Mucosa of descending colon (tissue), 3 donors: Measurements from ENCODE around the gene BCL11B. TPM values are rescaled to one million over a fixed set of nuclear protein-coding genes. Genes with fewer than 3 reads are reported as not detected.

Experiments used
- ATAC-seq: fragments of 200-7000 bp; cut with Tn5 transposase; one replicate; pipeline ENCODE4 v1.9.1; 2020; ENCODE audit warnings: mild to moderate bottlenecking, moderate library complexity
- DNase-seq, 3 donors: peaks; one replicate each; pipeline ENCODE4 v3.0.0-alpha.2; 2020
- H3K36me3 ChIP-seq: fragments of 200-600 bp; one replicate; pipeline ENCODE4 v1.8.0; 2021; ENCODE audit warnings: low read depth, mild to moderate bottlenecking
- H3K4me1 ChIP-seq: fragments of 200-600 bp; one replicate; pipeline ENCODE4 v1.8.0; 2021; ENCODE audit warnings: low read depth, mild to moderate bottlenecking
- H3K4me3 ChIP-seq: fragments of 200-600 bp; one replicate; pipeline ENCODE4 v1.8.0; 2021; ENCODE audit warnings: mild to moderate bottlenecking
- H3K9me3 ChIP-seq: fragments of 200-600 bp; one replicate; pipeline ENCODE4 v1.8.0; 2021; ENCODE audit warnings: mild to moderate bottlenecking
- intact Hi-C, 2 donors: fragments of 100-400 bp; cut with DNase I in 1 of 2; cut with micrococcal nuclease in 1 of 2; formaldehyde crosslinking; loops; one replicate each; pipeline versions ENCODE4 v1.11.0 to v1.11.1; 2022; cut with DNase I, micrococcal nuclease
- total RNA-seq, 3 donors: library from RNA; stranded (reverse); fragmentation: NEBNext Ultra II Directional in 2 of 3; extraction: Animal tissue kit (Norgen Biotek cat#: 25700) in 2 of 3; gene quantifications; one replicate each; pipeline versions ENCODE4 v1.2.1 to v1.2.4, GENCODE V29; 2021 to 2023
- TF ChIP-seq, protein P1 (sequence below): fragments of 200-600 bp; IDR thresholded peaks from one replicate; pipeline ENCODE4 v1.8.0; 2022; ENCODE audit warnings: antibody characterized with exemption, mild to moderate bottlenecking
- donor health status: DM: no; HTN: no; CAD: no; lungs with moderate emphysema.
- donor health status: DM: no; HTN: no; CAD: no.
- donor health status: DM: no; HTN: yes; CAD: no.

The BCL11B gene
- total RNA-seq, 3 donors from 2014 or later, result 2.5 to 5.6 (median 4.9) TPM

- intact Hi-C loops, result no loop called here
- Histone ChIP-seq H3K4me3 (no peak overlapping the region), H3K4me1 (no peaks in the 10 kb centered on the region), H3K36me3 (no peaks in the 10 kb centered on the region), H3K9me3 (no peaks in the 10 kb centered on the region)
- DNase-seq (peak in 2 of 3 donors; percentile 43 to 55), ATAC-seq (peak; percentile 70)
- TF ChIP-seq, protein P1, sequence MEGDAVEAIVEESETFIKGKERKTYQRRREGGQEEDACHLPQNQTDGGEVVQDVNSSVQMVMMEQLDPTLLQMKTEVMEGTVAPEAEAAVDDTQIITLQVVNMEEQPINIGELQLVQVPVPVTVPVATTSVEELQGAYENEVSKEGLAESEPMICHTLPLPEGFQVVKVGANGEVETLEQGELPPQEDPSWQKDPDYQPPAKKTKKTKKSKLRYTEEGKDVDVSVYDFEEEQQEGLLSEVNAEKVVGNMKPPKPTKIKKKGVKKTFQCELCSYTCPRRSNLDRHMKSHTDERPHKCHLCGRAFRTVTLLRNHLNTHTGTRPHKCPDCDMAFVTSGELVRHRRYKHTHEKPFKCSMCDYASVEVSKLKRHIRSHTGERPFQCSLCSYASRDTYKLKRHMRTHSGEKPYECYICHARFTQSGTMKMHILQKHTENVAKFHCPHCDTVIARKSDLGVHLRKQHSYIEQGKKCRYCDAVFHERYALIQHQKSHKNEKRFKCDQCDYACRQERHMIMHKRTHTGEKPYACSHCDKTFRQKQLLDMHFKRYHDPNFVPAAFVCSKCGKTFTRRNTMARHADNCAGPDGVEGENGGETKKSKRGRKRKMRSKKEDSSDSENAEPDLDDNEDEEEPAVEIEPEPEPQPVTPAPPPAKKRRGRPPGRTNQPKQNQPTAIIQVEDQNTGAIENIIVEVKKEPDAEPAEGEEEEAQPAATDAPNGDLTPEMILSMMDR, result no peak
Observed at GRCh38 chr14:99192028-99192621, 79.9 kb downstream of the BCL11B start.

- Histone ChIP-seq H3K36me3 (no peaks in the 10 kb centered on the region), H3K4me1 (no peaks in the 10 kb centered on the region), H3K4me3 (no peak overlapping the region), H3K9me3 (no peaks in the 10 kb centered on the region)
- intact Hi-C loops, result no loop called here
- TF ChIP-seq, protein P1, result no peak
- peak in 1 of 3 donors; percentile 54 for DNase-seq
- ATAC-seq, result peak; percentile 32
Observed at GRCh38 chr14:99191395-99192027, 80.5 kb downstream of the BCL11B start.

DNA sequence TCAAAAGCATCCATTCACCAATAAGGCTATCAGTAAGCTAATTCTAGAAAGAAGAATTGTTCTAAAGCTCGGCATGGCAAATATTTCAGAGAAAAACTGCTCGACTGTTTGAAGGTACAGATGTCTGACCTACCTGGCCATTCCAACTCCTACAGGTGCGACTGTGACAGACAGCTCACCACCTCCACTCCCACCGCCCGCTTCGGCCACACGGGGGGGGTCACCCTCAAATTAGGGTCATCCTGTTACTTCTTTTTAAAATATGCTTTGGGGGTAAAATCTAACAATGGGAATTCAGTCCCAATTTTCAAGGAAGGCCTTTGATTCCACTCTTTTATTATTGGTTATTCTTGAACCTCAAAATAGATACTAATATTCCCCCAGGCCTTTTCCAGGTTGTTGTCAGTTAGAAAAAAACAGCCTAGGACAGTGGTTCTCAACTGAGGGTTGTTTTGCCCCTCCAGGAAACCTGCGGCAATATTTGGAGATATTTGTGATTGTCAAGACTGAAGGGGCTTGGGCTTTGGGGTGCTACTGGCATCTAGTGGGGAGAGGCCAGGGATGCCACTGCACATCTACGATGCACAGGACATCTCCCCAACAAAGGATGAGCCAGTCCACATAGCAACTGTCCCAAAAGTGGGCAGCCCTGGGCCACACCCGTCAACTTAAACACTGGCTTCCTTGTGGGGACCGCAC, 81.2 kb downstream of the BCL11B start:
- TF ChIP-seq, protein P1, result no peak
- Histone ChIP-seq H3K36me3 (no peaks in the 10 kb centered on the region), H3K4me1 (no peaks in the 10 kb centered on the region), H3K4me3 (no peak overlapping the region), H3K9me3 (no peaks in the 10 kb centered on the region)
- no peak for DNase-seq
- no peak for ATAC-seq
- intact Hi-C loops, result no loop called here

DNA sequence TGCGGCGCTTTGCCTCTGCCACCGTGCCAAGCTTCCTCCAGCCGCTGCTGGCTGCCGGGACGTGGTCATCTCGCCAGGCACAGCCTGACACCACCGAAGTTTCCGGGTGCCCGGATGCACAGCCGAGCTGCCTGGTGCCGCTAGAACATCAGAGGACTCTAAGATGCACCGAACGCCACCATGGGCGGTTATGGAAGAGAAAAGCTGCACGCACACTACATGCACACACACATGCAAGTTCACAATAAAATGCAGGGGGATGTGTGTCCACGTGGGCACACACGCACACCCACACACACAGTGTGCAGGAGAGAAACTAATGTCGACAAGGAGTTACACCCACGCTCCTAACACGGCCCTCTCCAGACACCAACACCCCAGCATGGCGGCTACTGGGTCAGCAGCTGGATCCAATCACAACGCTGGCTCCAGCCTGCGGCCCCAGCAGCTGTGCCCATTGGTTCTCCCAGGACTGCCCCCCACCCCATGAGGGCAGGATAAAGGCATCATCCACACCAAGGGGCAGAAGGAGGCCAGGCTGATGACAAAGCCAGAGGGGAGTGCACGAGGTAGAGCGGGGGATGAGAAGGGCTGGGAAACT, 82.7 kb downstream of the BCL11B start:
- TF ChIP-seq, protein P1, result no peak
- no peak overlapping the region for H3K4me3 ChIP-seq
- peak in 1 of 3 donors; percentile 71 for DNase-seq
- intact Hi-C loops, result no loop called here
- H3K4me1 ChIP-seq, result no peaks in the 10 kb centered on the region
- no peaks in the 10 kb centered on the region for H3K9me3 ChIP-seq
- no peaks in the 10 kb centered on the region for H3K36me3 ChIP-seq
- ATAC-seq, result peak; percentile 27

DNA sequence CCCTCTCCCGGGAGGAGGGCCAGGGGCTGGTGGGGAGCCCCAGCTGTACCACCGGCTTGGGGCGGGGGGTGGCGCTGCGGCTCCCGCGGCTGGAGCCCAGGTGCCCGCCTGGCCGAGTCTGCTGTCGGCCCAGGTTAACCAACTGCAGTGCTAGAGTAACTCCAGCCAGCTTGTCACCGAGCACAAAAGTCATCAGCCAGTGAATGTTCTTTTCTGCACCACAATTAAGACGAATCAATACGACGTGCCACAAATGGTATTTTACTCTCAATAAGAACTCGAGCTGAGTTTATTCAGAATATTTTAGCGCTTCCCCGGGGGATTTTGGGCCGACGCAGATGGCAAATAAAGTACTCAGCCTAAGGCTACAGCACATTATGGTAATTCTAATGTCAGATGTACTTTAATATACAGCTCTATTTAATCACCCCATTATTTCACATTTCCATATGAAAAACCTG, 83.2 kb downstream of the BCL11B start:
- H3K9me3 ChIP-seq, result no peaks in the 10 kb centered on the region
- no peak for ATAC-seq
- H3K4me3 ChIP-seq, result no peak overlapping the region
- DNase-seq, result no peak
- intact Hi-C loops, result no loop called here
- H3K36me3 ChIP-seq, result no peaks in the 10 kb centered on the region
- TF ChIP-seq, protein P1, result no peak
- H3K4me1 ChIP-seq, result no peaks in the 10 kb centered on the region
